NCI-H2081 (cell line): ENCODE measurements around the gene IGF2R.
"Not testable (repeated sequence)": the region's sequence is repeated elsewhere in the genome, so short reads cannot be mapped to it uniquely, and the experiment has no call there.

Source experiments
- DNase-seq, 2 experiments: peaks; one replicate each; lab custom pipeline; 2025; lab: John Stamatoyannopoulos, UW

IGF2R gene

DNA sequence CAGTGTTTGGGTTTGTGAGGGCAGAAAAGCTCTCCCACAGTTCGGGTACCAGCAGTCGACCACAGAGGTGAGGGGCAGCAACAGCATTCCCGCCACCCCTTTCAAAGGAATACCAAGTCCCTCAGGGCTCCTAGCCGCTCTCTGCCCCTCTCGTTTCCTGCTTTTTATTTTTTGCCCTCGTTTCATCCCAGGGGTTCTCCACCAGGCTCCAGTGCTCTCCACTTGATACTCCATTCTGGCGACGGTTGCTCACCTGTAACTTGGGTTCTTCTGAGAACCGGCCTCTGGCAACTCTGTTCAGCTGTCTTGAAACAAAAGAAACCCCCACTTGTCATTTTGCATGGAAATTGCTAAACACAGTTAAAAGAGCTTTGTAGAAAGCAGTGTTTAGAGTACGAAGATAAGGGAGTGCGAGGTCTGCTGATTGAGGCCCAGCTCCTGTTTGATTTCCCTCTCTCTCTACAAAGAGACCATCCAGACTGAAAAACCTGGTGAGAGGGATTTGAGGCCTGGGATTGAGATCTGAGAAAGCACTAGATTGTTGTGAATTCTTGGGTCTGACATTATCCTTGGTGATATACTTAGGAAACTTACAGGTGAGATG is 28.7 kb downstream of the IGF2R start:
- DNase-seq, result no peak

DNA sequence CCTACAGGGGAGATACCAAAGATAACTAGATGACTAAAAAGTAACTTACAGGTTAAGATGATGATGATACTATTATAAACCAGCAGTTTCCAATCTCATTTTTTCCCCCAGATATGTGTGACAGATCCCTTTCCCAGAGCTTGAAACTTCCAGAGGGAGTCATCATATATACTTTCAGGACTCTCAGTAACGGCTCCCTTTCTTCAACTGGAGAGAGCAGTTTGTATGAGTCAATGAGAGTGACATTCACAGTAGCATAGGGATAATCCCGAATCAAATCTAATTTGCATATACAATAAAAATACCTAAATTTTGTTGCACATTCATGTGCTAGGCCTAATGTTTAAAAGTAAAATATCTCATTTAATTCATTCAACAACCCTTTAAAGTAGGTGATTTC is 29.7 kb downstream of the IGF2R start:
- DNase-seq, result no peak

DNA sequence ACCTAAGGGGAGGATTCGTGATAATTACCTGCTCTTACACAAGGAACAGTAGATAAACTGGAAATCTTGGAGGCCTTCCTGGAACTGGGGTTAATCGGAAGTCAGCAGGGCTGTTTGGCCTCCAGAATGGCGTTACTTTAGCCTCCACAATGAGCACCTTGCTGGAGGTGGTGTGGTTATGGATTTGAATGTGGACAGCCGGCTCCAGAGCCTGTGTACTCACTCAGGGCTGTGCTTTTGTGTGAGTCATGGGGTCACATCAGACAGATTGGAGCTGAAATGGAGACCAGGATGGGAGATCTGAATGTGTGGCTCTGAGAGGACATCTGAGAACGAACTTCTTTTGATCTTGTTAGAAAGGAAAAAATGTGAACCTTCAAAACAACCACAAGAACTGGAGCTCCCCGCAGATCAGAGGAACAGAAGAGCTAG is 30.4 kb downstream of the IGF2R start:
- no peak for DNase-seq

DNA sequence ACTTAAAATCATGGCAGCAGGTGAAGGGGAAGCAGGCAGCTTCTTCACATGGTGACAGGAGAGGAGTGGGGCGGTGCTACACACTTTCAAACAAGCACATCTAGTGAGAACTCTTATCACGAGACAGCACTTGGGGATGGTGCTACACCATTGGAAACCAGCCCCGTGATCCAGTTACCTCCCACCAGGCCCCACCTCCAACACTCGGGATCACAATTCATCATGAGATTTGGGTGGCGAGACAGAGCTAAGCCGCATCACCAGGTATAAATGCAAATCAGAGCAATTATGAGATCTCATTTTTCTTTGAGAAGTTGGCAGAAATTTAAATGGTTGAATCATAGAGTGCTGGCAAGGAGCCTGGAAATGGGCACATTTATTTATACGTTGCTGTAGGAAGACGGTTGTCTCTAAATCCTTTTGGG is 31.4 kb downstream of the IGF2R start:
- DNase-seq, result no peak

DNA sequence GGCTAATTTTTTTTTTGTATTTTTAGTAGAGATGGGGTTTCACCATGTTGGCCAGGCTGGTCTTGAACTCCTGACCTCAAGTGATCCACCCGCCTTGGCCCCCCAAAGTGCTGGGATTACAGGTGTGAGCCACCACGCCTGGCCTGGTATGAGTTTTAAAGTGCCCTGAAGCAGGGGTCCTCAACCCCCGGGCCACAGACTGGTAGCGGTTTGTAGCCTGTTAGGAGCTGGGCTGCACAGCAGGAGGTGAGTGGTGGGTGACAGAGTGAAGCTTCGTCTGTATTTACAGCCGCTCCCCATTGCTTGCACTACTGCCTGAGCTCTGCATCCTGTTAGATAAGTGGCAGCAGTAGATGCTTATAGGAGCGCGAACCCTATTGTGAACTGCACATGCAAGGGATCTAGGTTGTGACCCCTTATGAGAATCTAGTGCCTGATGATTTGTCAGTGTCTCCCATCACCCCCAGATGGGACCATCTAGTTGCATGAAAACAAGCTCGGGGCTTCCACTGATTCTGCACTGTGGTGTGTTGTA is 32.1 kb downstream of the IGF2R start:
- DNase-seq, result not testable (repeated sequence)

DNA sequence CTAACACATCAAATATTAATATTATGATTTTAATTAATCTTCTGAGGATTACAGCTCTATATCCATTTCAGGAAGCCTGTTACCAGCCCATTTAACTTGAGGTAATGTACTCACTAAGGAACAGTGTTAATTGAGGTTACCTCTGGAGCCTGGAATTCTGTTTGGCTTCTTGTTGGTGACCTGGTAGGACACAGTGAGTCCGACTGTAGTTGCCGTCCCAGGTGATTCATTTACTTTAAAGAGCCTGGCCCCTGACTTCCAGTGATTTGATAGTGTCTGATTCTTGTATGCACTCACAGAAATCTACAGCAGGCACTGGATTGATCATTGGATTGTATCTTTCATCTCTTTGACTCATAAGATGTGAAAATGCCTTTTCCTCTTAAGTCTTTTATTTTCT is 34.0 kb downstream of the IGF2R start:
- DNase-seq, result no peak

DNA sequence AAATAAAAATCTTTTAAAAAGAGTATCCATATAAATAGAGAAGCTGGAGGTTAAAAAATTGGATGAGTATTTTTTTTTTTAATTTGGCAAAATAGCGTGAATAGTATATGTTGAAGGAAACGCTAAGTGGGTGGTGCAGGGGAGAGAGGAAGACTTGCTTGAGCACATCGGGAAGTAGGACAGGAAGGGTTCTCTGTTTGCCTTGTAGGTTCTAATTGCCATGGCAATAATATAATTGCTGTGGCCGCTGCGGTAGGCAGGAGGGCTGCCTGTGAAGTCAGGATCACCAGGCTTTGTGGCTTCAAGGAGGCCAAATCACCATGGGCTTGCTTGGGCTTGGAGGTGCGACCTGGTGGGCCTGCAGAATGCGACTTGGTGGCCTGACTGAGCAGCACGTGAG is 35.1 kb downstream of the IGF2R start:
- no peak for DNase-seq

DNA sequence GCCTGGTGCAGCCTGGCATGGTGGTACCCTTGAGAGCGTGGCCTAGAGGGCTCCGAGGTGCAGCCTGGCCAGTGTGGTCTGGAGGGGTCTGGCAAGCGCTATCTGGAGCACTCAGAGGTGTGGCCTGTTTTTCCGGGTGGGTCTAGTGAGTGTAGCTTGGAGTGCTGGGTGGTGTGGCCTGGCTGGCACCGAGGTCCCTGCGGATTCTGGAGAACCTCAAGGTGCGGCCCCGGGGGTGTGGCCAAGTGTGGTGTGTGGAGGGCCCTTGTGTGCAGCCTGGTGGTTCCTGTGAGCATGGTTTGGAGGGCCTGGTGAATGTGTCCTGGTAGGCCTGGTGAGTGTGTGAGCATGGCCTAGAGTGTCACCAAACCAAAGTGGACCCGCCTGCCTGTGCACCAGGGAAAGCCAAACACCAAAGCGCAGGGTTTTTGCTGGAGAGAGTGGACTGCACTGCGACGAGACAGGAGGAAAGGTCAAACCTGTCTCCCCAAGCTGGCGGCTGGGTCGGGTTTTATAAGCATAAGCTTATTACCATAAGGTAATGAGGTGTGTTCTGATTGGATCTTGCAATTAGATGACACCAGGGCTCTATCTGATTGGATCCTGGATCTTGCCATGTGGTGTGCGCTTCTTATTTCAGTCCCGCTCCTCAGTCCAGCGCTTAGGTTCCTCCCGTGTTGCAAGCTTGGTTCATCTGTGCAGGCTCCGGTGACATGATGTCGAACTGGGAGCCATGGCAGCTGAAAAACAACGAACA is 35.7 kb downstream of the IGF2R start:
- DNase-seq, result no peak

DNA sequence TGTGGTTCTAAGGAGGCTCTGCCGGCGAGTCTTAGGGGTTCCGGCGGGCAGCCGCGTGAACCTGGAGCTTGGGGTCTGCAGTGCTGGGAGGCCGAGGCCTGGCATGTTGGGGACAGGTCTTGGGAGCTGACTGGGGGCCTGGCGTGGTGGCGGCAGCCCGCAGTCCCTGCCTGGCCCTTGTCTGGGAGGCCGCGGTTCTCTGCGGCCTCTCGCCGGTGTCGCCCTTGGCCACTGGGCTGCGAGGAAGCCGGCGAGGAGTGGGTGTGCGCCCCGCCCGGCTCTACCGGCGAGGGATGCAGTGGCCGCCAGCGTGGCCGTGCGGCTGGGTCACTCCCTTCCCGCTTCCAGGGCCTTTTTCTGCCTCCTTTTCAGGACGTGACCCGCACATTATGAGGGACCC is 36.3 kb downstream of the IGF2R start:
- DNase-seq, result no peak

DNA sequence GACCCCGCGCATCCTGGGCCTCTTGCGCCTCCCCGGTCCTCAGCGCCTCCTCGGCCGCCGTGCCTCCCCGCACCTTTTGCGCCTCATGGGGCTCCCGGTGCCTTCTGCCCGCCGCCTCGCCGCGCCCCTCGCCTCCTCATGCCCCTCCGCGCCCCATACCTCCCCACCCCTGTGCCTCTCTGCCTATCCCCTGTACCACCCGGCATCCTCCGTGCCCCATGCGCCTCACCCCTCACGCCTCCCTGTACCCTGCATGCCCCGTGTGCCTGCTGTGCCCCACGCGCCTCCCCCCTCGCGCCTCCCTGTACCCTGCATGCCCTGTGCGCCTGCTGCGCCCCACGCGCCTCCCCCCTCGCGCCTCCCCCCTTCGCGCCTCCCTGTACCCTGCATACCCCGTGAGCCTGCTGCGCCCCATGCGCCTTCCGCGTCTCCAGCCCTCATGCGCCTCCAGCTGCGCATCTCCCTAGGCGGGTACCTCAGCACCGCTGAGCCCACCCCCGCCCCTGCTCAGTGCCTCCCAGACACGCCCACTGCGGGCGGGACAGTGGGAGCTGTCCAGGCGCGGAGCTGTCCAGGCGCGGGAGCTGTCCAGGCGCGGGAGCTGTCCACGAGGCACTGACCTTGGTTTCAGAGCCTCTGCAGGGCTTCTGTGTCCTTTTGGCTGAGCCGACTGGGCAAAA is 37.1 kb downstream of the IGF2R start:
- no peak for DNase-seq

DNA sequence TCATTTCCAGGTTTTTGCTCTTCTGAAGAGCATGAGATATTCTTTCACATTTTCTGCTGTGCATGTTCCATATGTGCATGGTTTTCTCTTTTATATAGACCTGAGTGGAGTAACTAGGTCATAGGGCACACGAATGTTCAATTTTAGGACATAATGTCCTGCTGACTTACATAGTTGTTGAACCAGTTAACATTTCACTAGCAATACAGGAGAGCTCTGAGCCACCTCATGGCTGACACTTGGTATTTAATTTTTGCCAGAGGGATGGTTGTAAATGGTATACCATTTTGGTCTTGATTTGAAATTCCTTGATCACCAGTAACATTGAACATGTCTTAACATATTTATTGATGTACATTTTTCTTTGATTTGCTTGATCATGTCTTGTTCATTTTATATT is 38.3 kb downstream of the IGF2R start:
- no peak for DNase-seq

DNA sequence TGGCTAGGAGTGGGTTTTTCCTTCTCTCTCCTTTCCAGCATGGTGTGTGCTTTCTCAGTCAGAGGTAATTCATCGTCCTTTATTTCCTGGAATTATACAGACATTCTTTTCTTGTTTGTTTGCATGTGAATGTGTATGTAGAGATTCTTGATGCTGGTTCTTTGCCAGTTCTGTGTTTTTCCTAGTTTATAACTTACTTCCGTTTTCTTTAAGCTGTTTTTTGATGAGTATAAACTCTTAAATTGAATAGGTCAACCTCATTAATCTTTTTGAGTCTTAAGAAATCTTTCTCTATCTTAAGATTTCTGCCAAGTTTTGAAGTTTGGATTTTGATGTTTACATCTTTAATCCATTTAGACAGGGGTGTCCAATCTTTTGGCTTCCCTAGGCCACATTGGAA is 38.7 kb downstream of the IGF2R start:
- no peak for DNase-seq

DNA sequence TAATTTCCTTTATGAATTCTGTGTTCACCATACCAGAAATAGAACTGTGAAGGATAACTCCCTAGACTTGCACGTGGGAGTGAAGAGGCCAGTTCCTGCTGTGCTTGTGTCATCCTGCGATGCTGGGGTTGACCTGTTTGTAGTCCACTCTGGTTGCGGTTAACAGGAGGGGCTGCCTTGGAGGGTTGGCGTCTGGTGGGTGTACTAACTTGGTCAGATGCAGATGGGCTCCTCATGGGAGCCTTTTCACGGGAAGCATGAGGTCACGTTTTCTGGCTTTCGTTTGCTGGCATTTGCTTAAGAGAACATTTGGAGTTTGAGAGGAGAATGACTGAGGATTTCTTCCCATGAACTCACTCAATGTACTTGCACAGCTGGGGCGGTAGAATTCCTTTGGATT is 41.2 kb downstream of the IGF2R start:
- no peak for DNase-seq

DNA sequence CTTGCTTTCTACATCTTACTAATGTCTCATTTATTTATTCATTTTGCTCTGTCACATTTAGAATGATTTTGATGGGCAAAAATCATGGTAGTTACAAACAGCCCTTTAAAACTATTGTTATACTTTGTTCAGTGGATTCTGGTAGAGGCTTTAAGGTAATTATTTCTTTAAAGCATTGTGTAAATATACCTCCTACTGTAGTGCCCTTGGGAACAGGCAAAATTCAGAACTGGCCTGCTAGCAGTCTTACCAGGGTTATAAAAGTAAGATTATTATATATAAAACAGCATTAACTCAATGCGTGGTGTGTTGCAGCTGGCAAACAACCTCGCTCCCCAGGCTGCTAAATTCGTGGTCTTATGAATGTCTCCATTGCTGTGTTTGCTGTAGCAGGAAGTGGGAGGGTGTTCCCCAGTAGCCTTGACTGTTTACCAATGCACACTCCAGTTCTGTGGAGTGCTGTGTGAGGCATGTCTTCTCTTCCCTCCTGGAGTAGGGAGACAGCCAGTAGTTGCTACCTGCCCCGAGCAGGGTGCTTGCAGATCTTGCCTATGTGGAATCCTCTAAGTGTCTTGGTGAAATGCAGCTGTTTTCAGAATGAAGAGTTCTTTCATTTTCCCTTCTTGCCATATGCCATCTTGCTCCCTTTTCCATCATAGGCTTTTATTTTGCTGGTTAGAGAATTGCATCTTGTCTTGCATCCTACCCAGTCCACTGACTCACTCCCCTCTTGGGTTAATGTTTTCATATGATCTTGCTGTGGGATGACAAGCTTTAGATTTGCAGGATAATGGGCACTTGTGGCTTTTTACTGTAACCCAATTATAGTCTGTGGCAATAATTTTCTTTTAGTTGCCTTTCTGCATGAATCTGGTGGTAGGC is 45.3 kb downstream of the IGF2R start:
- DNase-seq, result peak in 1 of 2 experiments; percentile 51

DNA sequence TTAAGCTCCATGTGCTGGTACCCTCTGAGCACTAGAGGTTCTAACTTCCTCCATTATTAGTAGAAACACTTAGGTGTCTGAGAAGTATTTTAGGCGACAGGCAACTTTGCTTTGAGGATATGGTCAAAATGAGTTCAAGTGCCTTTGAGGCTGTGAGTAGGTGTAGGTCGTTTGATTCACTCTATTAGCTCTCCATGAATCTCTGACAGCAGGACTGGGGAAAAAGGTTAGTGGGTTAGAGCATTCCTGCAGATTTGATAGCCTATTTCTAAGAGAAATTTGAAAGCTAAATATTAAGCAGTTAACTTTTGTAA is 45.9 kb downstream of the IGF2R start:
- no peak for DNase-seq

DNA sequence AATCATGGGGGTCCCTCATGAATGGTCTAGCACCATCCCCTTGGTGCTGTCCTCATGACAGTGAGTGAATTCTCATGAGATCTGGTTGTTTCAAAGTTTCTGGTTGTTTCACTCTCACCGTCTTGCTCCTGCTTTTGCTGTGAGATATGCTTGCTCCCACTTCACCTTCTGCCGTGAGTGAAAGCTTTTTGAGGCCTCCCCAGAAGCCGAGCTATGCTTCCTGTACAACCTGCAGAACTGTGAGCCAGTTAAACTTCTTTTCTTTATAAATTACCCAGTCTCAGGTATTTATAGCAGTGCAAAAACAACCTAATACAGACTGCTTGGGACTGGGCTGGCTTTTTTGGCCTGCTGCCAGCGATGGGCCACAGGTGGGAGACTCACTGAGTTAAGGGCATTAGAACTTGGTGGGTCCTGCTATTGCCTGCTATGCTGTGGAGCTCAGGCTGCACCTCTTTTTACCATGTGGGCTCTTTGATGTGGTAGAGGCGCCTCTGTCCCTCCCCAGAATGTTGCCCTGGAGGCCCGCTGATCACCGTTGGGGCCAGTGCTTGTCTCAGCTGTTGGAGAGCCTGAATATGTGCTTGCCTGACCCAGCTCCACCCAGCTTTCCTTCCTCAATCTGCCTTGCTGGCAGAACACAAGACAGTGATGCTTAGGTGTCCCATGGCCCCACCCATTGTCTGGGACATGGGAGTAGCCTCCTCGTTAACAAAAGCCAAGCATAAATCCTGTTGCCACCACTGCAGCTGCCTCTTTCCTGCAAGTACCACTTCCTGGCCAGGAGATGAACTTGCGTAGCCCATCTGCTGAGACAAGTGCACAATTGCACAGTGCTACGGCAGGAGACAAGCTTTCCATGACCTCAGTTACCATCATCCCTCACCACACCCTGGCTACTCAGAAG is 47.1 kb downstream of the IGF2R start:
- DNase-seq, result no peak

DNA sequence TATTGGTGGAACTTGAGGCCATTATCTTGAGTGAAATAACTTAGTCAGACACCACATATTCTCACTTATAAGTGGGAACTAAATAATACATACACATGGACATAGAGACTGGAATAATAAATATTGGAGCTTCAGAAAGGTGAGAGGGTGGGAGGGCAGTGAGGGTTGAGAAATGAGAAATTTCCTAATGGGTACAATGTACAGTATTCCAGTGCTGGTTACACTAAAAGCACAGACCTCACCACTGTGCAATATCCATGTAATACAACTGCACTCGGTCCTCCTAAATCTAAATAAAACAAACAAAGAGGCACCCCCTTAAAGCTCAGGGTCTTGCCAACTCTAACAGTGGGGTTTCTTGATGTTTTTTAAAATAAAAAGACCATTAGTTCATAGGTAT is 53.2 kb downstream of the IGF2R start:
- no peak for DNase-seq

DNA sequence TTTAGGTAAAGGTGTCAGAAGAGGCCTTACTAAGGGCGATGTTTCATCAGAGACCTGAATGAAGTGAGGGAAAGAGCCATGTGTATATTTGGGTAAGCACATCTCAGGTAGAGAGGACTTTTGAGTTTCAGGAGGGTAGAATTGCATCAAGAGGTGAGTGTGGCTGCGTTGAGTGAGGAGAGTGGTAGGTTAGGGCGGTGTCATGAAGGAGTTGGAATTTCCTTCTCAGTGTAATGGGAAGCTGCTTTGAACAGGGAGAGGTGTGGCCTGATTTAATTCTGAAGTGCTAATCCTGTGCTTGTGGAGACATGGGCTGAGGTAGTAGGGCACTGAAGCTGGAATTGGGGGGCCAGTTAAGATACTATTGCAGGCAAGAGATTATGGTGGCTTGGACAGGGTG is 53.9 kb downstream of the IGF2R start:
- DNase-seq, result no peak

DNA sequence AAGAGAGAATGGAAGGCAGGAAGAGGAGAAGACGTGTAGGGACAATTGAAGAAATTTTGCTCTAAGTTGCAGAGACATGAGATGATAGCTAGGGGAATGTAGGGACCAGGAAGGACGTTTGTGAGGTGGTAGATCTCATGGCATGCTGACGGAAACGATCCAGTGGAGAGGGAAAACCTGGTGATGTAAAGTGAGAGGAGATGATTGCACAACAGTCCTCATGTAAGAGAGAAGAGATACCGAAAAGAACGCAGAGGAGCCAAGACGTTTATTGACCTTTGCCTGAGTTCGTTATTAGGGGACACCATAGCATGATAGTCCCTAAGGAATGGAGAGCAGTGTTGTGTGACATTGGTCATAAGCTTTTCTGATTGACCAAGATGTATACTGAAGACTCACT is 55.3 kb downstream of the IGF2R start:
- DNase-seq, result no peak

DNA sequence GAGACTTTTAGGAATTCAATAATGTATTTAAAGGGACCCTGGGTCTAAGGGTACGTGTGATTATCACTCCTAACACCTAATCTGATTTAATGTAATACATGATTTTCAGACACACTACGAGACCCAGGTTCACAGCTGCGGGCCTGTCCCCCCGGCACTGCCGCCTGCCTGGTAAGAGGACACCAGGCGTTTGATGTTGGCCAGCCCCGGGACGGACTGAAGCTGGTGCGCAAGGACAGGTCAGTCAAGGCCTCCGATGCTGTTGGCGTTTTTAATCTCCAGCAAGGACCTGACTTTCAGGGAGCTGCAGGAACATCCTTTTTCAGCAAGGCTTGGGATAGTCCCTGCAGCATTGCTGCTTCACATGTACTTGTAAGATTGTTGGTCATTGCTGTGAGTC is 58.2 kb downstream of the IGF2R start:
- DNase-seq, result no peak

DNA sequence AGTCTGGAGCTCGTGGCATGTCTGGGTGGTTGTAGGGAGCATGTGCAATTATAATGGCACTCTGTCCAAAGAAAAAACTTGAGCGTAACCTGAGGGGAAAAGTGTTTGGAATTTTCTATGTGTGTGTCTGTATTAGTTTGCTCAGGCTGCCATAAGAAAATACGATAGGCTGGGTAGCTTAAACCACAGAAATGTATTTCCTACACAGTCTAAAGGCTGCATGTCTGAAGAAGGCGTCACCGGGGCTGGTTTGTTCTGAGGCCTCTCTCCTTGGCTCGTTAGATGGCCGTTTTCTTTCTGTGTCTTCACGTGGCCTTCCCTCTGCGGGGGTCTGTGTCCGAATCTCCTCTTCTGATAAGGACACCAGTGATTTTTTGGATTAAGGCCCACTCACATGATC is 59.0 kb downstream of the IGF2R start:
- DNase-seq, result no peak
